GM12878 (cell line): Measurements from ENCODE around the gene NUP210. TPM values are rescaled to one million over a fixed set of nuclear protein-coding genes. Genes with fewer than 3 reads are reported as not detected.
A peak's percentile ranks its signal among the peaks of the same experiment; 100 is the strongest.

Experiments used
- BCL11A ChIP-seq: IDR thresholded peaks from 2 replicates; pipeline ENCODE4 v1.6.1; 2011; ENCODE audit warnings: low read depth, low read length
- CBFB ChIP-seq: IDR thresholded peaks from 2 replicates; pipeline ENCODE4 v1.6.1; 2016; ENCODE audit warnings: antibody characterized with exemption, low read depth
- CHD1 ChIP-seq: IDR thresholded peaks from 2 replicates; pipeline ENCODE4 v1.6.1; 2012; ENCODE audit warnings: low read depth, low read length, improper control_type of control experiment
- CHD2 ChIP-seq: IDR thresholded peaks from 2 replicates; pipeline ENCODE4 v1.6.1; 2011; ENCODE audit warnings: low read depth, low read length, improper control_type of control experiment, borderline replicate concordance
- CREB1 ChIP-seq: IDR thresholded peaks from 2 replicates; pipeline ENCODE4 v1.6.1; 2012; ENCODE audit warnings: low read depth, mild to moderate bottlenecking, inconsistent platforms
- E2F4 ChIP-seq: IDR thresholded peaks from 2 replicates; pipeline ENCODE4 v1.6.1; 2012; ENCODE audit warnings: low read depth, low read length, improper control_type of control experiment
- EP300 ChIP-seq, 2 experiments: fragments of 150-350 bp in 1 of 2; IDR thresholded peaks; 2 replicates each; pipeline ENCODE4 v1.6.1; 2011 to 2012; ENCODE audit warnings: low read depth in 2 of 2, low read length in 2 of 2, borderline replicate concordance in 1 of 2, improper control_type of control experiment in 1 of 2, inconsistent platforms in 1 of 2; ENCODE audit not compliant: control insufficient read depth in 1 of 2
- ESRRA ChIP-seq: IDR thresholded peaks from 2 replicates; pipeline ENCODE4 v1.6.1; 2012; ENCODE audit warnings: mild to moderate bottlenecking, low read length, improper control_type of control experiment
- ETV6 ChIP-seq, 2 experiments: fragments of 450-650 bp in 1 of 2; IDR thresholded peaks in 1 of 2; conservative IDR thresholded peaks in 1 of 2; 2 replicates each; pipeline ENCODE4 v1.6.1; 2014; ENCODE audit warnings: antibody characterized with exemption in 1 of 2, borderline replicate concordance in 1 of 2, low read depth in 1 of 2, mild to moderate bottlenecking in 1 of 2, moderate library complexity in 1 of 2
- FOXM1 ChIP-seq: IDR thresholded peaks from 2 replicates; pipeline ENCODE4 v1.6.1; 2012; ENCODE audit warnings: low read depth, mild to moderate bottlenecking, inconsistent platforms, low read length, moderate library complexity
- IKZF2 ChIP-seq, 2 experiments: fragments of 450-650 bp; IDR thresholded peaks; 2 replicates each; pipeline ENCODE4 v1.6.1; 2017; ENCODE audit warnings: mild to moderate bottlenecking in 2 of 2, moderate library complexity in 2 of 2
- LARP7 ChIP-seq: fragments of 450-650 bp; IDR thresholded peaks from 2 replicates; pipeline ENCODE4 v1.6.1; 2017; ENCODE audit warnings: mild to moderate bottlenecking
- MEF2A ChIP-seq: IDR thresholded peaks from 2 replicates; pipeline ENCODE4 v1.6.1; 2011; ENCODE audit warnings: low read depth, mild to moderate bottlenecking, low read length, moderate library complexity; ENCODE audit not compliant: insufficient read depth
- MTA2 ChIP-seq: fragments of 450-650 bp; IDR thresholded peaks from 2 replicates; pipeline ENCODE4 v1.6.1; 2016; ENCODE audit warnings: low read depth, mild to moderate bottlenecking, moderate library complexity
- MTA3 ChIP-seq: IDR thresholded peaks from 2 replicates; pipeline ENCODE4 v1.6.1; 2012; ENCODE audit warnings: low read length, inconsistent platforms, borderline replicate concordance
- NBN ChIP-seq: fragments of 450-650 bp; IDR thresholded peaks from 2 replicates; pipeline ENCODE4 v1.6.1; 2016
- NRF1 ChIP-seq: conservative IDR thresholded peaks from 2 replicates; pipeline ENCODE4 v1.6.1; 2011; ENCODE audit warnings: mild to moderate bottlenecking, low read depth, low read length, improper control_type of control experiment
- POU2F2 ChIP-seq: IDR thresholded peaks from 3 replicates; pipeline ENCODE4 v1.6.1; 2011; ENCODE audit warnings: low read depth, mild to moderate bottlenecking, low read length, borderline replicate concordance
- RAD51 ChIP-seq: fragments of 450-650 bp; IDR thresholded peaks from 2 replicates; pipeline ENCODE4 v1.6.1; 2016; ENCODE audit warnings: moderate library complexity, mild to moderate bottlenecking, inconsistent platforms
- RCOR1 ChIP-seq: conservative IDR thresholded peaks from 2 replicates; pipeline ENCODE4 v1.6.1; 2012; ENCODE audit warnings: low read depth, low read length, improper control_type of control experiment
- RFX5 ChIP-seq: IDR thresholded peaks from 2 replicates; pipeline ENCODE4 v1.6.1; 2011; ENCODE audit warnings: low read depth, low read length, improper control_type of control experiment
- SKIL ChIP-seq: fragments of 450-650 bp; IDR thresholded peaks from 2 replicates; pipeline ENCODE4 v1.6.1; 2017; ENCODE audit warnings: mild to moderate bottlenecking, low read depth, inconsistent platforms; ENCODE audit not compliant: poor library complexity, severe bottlenecking
- SRF ChIP-seq, 2 experiments: IDR thresholded peaks; 2 replicates each; pipeline ENCODE4 v1.6.1; 2011; ENCODE audit warnings: low read depth in 2 of 2, low read length in 2 of 2, mild to moderate bottlenecking in 1 of 2, moderate library complexity in 1 of 2
- SUZ12 ChIP-seq: fragments of 200-600 bp; sonication (generic); IDR thresholded peaks from one replicate; pipeline ENCODE4 v1.6.1; 2018; ENCODE audit warnings: antibody characterized with exemption, mild to moderate bottlenecking; ENCODE audit not compliant: unreplicated experiment
- ZNF687 ChIP-seq: fragments of 450-650 bp; IDR thresholded peaks from 2 replicates; pipeline ENCODE4 v1.6.1; 2017; ENCODE audit warnings: mild to moderate bottlenecking, moderate library complexity
- polyA plus RNA-seq, 11 experiments: library from polyadenylated mRNA; depleted of rRNA in 4 of 11; unstranded in 6 of 11; stranded (reverse) in 5 of 11; fragments of >200 nt; fragmentation: Nextera tagmentation in 4 of 11; fragmentation: Illumina TruSeq in 1 of 11; extraction: Ambion mirVana in 4 of 11; extraction: Trizol in 1 of 11; gene quantifications; 1 replicate in 1 of 11; 2 replicates in 10 of 11; pipeline versions ENCODE4 v1.2.1 to v1.2.3, GENCODE V29; 2011 to 2016; ENCODE audit warnings: inconsistent platforms in 2 of 11, missing spikeins in 2 of 11, low read depth in 1 of 11
- total RNA-seq, 4 experiments: library from RNA; depleted of rRNA in 3 of 4; stranded (reverse); fragments of >200 nt in 3 of 4; fragmentation: Illumina TruSeq in 1 of 4; extraction: Trizol in 1 of 4; gene quantifications; 2 replicates each; pipeline versions ENCODE4 v1.2.1 to v1.2.3, GENCODE V29; 2013 to 2021

Gene NUP210
- total and polyA plus RNA-seq, 10 of the 15 experiments (the other 5 are each of a cell fraction or from before 2014, with no cell fraction given): 2.9 to 150 (median 76.0) TPM

- TF ChIP-seq EP300 (IDR thresholded peaks at IDR 0.05; ENCODE audit: borderline replicate concordance in 1 of 2, control insufficient read depth in 1 of 2, low read depth in 2 of 2, low read length in 2 of 2) (peak; percentile 58 to 93), RFX5 (no peak), NRF1 (no peak), E2F4 (no peak), MTA2 (peak; percentile 75; the same call in 1 of the 2 replicates), MEF2A (peak; percentile 85; the same call in 1 of the 2 replicates), MTA3 (no peak), ETV6 (conservative IDR thresholded peaks at IDR 0.05 in 1 of 2, IDR thresholded peaks at IDR 0.05 in 1 of 2; ENCODE audit: borderline replicate concordance in 1 of 2, low read depth in 1 of 2) (peak in 1 of 2 experiments; percentile 74; a peak in 2 of 4 replicates), NBN (peak; percentile 91; the same call in 1 of the 2 replicates), LARP7 (no peak), SUZ12 (no peak), CHD2 (peak; percentile 68; the same call in 1 of the 2 replicates), ESRRA (no peak), CREB1 (no peak), POU2F2 (no peak), BCL11A (0 out of 2 replicates have a peak, but pooled peaks have one; percentile 32), CHD1 (no peak), ZNF687 (peak; percentile 98), IKZF2 (IDR thresholded peaks at IDR 0.05) (peak; percentile 65 to 78; a peak in 3 of 4 replicates), SKIL (peak; percentile 90), CBFB (no peak), SRF (IDR thresholded peaks at IDR 0.05; ENCODE audit: low read depth in 2 of 2, low read length in 2 of 2) (no peak), RAD51 (no peak), FOXM1 (peak; percentile 76), RCOR1 (no peak; the same call in 1 of the 2 replicates)
Observed at GRCh38 chr3:13332158-13332557, 88.0 kb downstream of the NUP210 start (continued).
